NB4 (cell line): ENCODE data around the gene NUB1.

Experiments used
- POLR2A ChIP-seq: IDR thresholded peaks from 2 replicates; pipeline ENCODE4 v1.6.1; 2011; ENCODE audit warnings: mild to moderate bottlenecking; ENCODE audit not compliant: insufficient read length; ENCODE audit errors: extremely low read depth
- TF ChIP-seq, protein P1 (sequence below): IDR thresholded peaks from one replicate; pipeline ENCODE4 v1.5.1; 2012; ENCODE audit warnings: low read depth, low read length

GRCh38 chr7:151374139-151374538, 32.5 kb downstream of the NUB1 start:
- TF ChIP-seq, protein P1, sequence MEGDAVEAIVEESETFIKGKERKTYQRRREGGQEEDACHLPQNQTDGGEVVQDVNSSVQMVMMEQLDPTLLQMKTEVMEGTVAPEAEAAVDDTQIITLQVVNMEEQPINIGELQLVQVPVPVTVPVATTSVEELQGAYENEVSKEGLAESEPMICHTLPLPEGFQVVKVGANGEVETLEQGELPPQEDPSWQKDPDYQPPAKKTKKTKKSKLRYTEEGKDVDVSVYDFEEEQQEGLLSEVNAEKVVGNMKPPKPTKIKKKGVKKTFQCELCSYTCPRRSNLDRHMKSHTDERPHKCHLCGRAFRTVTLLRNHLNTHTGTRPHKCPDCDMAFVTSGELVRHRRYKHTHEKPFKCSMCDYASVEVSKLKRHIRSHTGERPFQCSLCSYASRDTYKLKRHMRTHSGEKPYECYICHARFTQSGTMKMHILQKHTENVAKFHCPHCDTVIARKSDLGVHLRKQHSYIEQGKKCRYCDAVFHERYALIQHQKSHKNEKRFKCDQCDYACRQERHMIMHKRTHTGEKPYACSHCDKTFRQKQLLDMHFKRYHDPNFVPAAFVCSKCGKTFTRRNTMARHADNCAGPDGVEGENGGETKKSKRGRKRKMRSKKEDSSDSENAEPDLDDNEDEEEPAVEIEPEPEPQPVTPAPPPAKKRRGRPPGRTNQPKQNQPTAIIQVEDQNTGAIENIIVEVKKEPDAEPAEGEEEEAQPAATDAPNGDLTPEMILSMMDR, result no peak
- TF ChIP-seq POLR2A, result no peak
